Mesenchymal stem cell (in vitro differentiated cells and primary cell): ENCODE measurements around the gene SLC2A6.

ENCODE experiments used
- DNase-seq: peaks from one replicate; pipeline ENCODE4 v3.0.0-alpha.2; 2013
- H2AFZ ChIP-seq: one replicate; pipeline ENCODE4 v1.6.1; 2013; ENCODE audit warnings: low read depth, mild to moderate bottlenecking, control low read depth, inconsistent platforms, low read length, moderate library complexity
- H2AK5ac ChIP-seq: 2 replicates; pipeline ENCODE4 v1.6.1; 2013; ENCODE audit warnings: low read length, moderate library complexity, mild to moderate bottlenecking, inconsistent platforms; ENCODE audit not compliant: severe bottlenecking
- H2BK120ac ChIP-seq: one replicate; pipeline ENCODE4 v1.6.1; 2013; ENCODE audit warnings: low read depth, mild to moderate bottlenecking, inconsistent platforms, low read length, moderate library complexity
- H2BK12ac ChIP-seq, 2 experiments: one replicate each; pipeline ENCODE4 v1.6.1; 2013; ENCODE audit warnings: inconsistent platforms in 2 of 2, low read length in 2 of 2, mild to moderate bottlenecking in 2 of 2, moderate library complexity in 2 of 2, control low read depth in 1 of 2
- H2BK15ac ChIP-seq: one replicate; pipeline ENCODE4 v1.6.1; 2013; ENCODE audit warnings: mild to moderate bottlenecking, low read depth, inconsistent platforms; ENCODE audit not compliant: poor library complexity, severe bottlenecking
- H2BK5ac ChIP-seq: 2 replicates; pipeline ENCODE4 v1.6.1; 2013; ENCODE audit warnings: low read depth, mild to moderate bottlenecking, low read length, control low read depth, inconsistent platforms; ENCODE audit not compliant: poor library complexity, severe bottlenecking
- H3K14ac ChIP-seq, 2 experiments: one replicate each; pipeline ENCODE4 v1.6.1; 2013; ENCODE audit warnings: inconsistent platforms in 2 of 2, low read length in 2 of 2, control low read depth in 1 of 2, mild to moderate bottlenecking in 1 of 2, moderate library complexity in 1 of 2
- H3K18ac ChIP-seq, 2 experiments: one replicate each; pipeline ENCODE4 v1.6.1; 2013; ENCODE audit warnings: inconsistent platforms in 2 of 2, low read length in 2 of 2, control low read depth in 1 of 2, low read depth in 1 of 2, mild to moderate bottlenecking in 1 of 2
- H3K23ac ChIP-seq, 2 experiments: one replicate each; pipeline ENCODE4 v1.6.1; 2013; ENCODE audit warnings: inconsistent platforms in 2 of 2, low read length in 2 of 2, mild to moderate bottlenecking in 2 of 2, moderate library complexity in 2 of 2, control low read depth in 1 of 2
- H3K27ac ChIP-seq: 2 replicates; pipeline ENCODE4 v1.5.1; 2013; ENCODE audit warnings: mild to moderate bottlenecking, moderate library complexity, low read length, control low read depth, inconsistent platforms; ENCODE audit not compliant: poor library complexity, severe bottlenecking
- H3K27me3 ChIP-seq, 2 experiments: 2 replicates each; pipeline versions ENCODE4 v1.6.1 to v1.7.0; 2013; ENCODE audit warnings: low read length in 2 of 2, mild to moderate bottlenecking in 2 of 2, moderate library complexity in 2 of 2, control low read depth in 1 of 2, inconsistent platforms in 1 of 2; ENCODE audit not compliant: control insufficient read depth in 1 of 2, insufficient read depth in 1 of 2
- H3K36me3 ChIP-seq, 2 experiments: 2 replicates each; pipeline versions ENCODE4 v1.6.1 to v1.7.0; 2013; ENCODE audit warnings: low read length in 2 of 2, control low read depth in 1 of 2, inconsistent platforms in 1 of 2, low read depth in 1 of 2, mild to moderate bottlenecking in 1 of 2; ENCODE audit not compliant: insufficient read depth in 2 of 2, control insufficient read depth in 1 of 2
- H3K4ac ChIP-seq, 2 experiments: one replicate each; pipeline ENCODE4 v1.6.1; 2013; ENCODE audit warnings: inconsistent platforms in 2 of 2, low read length in 2 of 2, mild to moderate bottlenecking in 2 of 2, moderate library complexity in 2 of 2, control low read depth in 1 of 2, low read depth in 1 of 2
- H3K4me1 ChIP-seq: 2 replicates; pipeline ENCODE4 v1.6.1; 2013; ENCODE audit warnings: low read depth, low read length, control low read depth; ENCODE audit not compliant: control insufficient read depth, insufficient read depth
- H3K4me2 ChIP-seq: 2 replicates; pipeline ENCODE4 v1.6.1; 2013; ENCODE audit warnings: low read length, mild to moderate bottlenecking, inconsistent platforms; ENCODE audit not compliant: poor library complexity, severe bottlenecking
- H3K4me3 ChIP-seq, 2 experiments: 2 replicates each; pipeline versions ENCODE4 v1.5.1 to v1.7.0; 2013; ENCODE audit warnings: low read length in 2 of 2, mild to moderate bottlenecking in 2 of 2, control low read depth in 1 of 2, low read depth in 1 of 2; ENCODE audit not compliant: insufficient read depth in 1 of 2
- H3K79me1 ChIP-seq: replicated peaks from 2 replicates; pipeline ENCODE4 v1.6.1; 2013; ENCODE audit warnings: mild to moderate bottlenecking, control low read depth, low read length, inconsistent platforms; ENCODE audit not compliant: poor library complexity, severe bottlenecking
- H3K9ac ChIP-seq: 2 replicates; pipeline ENCODE4 v1.7.0; 2013; ENCODE audit warnings: mild to moderate bottlenecking, low read length, moderate library complexity
- H3K9me3 ChIP-seq: 2 replicates; pipeline ENCODE4 v1.7.0; 2013; ENCODE audit warnings: mild to moderate bottlenecking, low read length; ENCODE audit not compliant: control insufficient read depth
- H4K8ac ChIP-seq: one replicate; pipeline ENCODE4 v1.6.1; 2013; ENCODE audit warnings: inconsistent platforms, mild to moderate bottlenecking, low read length, moderate library complexity
- H4K91ac ChIP-seq: one replicate; pipeline ENCODE4 v1.6.1; 2013; ENCODE audit warnings: mild to moderate bottlenecking, low read length, inconsistent platforms
- WGBS: methylation state at CpG from one replicate; pipeline ENCODE4 v1.1.7; 2013; ENCODE audit warnings: mixed read lengths; 5-methylcytosine and 5-hydroxymethylcytosine counted together

SLC2A6 gene

GRCh38 chr9:133523106-133523505, 44.2 kb upstream of the SLC2A6 start:
- Histone ChIP-seq H3K4ac (no peak overlapping the region), H3K79me1 (no peaks in the 10 kb centered on the region), H2BK120ac (no peak overlapping the region), H3K9me3 (no peaks in the 10 kb centered on the region), H3K4me1 (peaks cover 23% of the 10 kb centered on the region), H3K23ac (peak overlapping the region in 1 of 2 experiments; percentile 60), H3K18ac (no peak overlapping the region), H3K4me3 (no peak overlapping the region), H3K36me3 (no peaks in the 10 kb centered on the region), H4K8ac (no peak overlapping the region), H3K4me2 (no peak overlapping the region), H3K14ac (peak overlapping the region in 1 of 2 experiments; percentile 18), H4K91ac (no peak overlapping the region), H2BK15ac (no peak overlapping the region), H2AK5ac (no peak overlapping the region), H3K27me3 (peaks cover 62 to 69% of the 10 kb centered on the region in 2 experiments), H2BK12ac (no peak overlapping the region), H2BK5ac (no peak overlapping the region), H3K9ac (no peak overlapping the region), H2AFZ (no peak overlapping the region), H3K27ac (no peak overlapping the region)
- DNase-seq, result no peak
- WGBS, result 95% methylated on average over 8 of the region's 8 CpGs

DNA sequence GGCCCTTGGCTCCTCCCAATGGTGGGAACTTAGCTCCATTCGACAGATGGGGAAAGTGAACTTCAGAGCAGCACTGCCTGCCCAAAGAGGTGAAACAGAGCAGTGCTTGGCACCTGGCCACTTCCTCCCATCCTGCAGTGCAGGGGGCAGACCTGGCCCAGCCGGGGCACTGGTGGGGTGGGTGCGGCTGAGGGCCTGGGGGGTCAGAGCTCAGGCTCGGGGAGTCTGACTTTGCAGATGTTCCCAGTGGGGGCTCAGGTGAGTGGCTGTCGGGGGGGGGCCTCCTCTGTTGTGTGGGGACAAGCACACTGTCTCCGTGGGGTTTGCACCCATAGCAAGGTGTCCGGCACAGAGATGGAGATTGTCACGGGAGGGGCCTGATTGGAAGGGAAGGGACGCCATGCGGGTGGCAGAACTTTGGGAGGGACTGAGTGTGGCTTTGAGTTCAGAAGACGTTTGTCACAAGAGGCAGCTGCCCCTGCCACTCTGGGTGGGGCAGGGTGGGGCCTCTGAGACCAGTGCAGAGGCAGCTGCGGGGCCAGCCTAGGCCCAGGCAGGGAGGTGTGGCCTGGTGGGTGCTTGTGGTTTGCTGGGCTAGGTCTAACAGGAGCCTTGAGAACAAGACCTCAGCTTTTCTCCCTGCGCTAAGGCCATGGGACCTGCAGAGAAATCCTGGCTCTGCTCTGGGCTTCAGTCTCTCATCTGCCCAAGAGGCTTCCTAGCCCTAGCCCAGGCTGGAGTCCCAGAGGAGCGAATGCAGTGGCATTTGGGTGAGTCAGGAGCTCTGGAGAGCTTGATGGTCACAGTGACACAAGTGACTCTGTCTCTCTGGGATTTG, 43.4 kb upstream of the SLC2A6 start:
- Histone ChIP-seq H2AFZ (no peak overlapping the region), H3K14ac (peak overlapping the region in 1 of 2 experiments; percentile 4), H3K4me3 (no peak overlapping the region), H3K9me3 (no peaks in the 10 kb centered on the region), H2BK120ac (no peak overlapping the region), H3K4ac (no peak overlapping the region), H2BK15ac (no peak overlapping the region), H3K23ac (no peak overlapping the region), H3K18ac (no peak overlapping the region), H4K91ac (no peak overlapping the region), H4K8ac (no peak overlapping the region), H3K36me3 (no peaks in the 10 kb centered on the region), H2BK5ac (no peak overlapping the region), H3K4me2 (no peak overlapping the region), H3K4me1 (peaks cover 15% of the 10 kb centered on the region), H2BK12ac (no peak overlapping the region), H3K27ac (no peak overlapping the region), H3K27me3 (peaks cover 61 to 62% of the 10 kb centered on the region in 2 experiments), H2AK5ac (no peak overlapping the region), H3K79me1 (no peaks in the 10 kb centered on the region), H3K9ac (no peak overlapping the region)
- no peak for DNase-seq
- WGBS, result 90% methylated on average over 14 of the region's 14 CpGs

GRCh38 chr9:133521122-133522072, 42.5 kb upstream of the SLC2A6 start:
- DNase-seq, result no peak
- Histone ChIP-seq H4K91ac (no peak overlapping the region), H4K8ac (no peak overlapping the region), H3K9me3 (no peaks in the 10 kb centered on the region), H3K18ac (no peak overlapping the region), H3K23ac (no peak overlapping the region), H3K4me1 (peaks cover 6% of the 10 kb centered on the region), H3K14ac (peak overlapping the region in 1 of 2 experiments; percentile 4), H3K4me2 (no peak overlapping the region), H2BK5ac (no peak overlapping the region), H3K9ac (no peak overlapping the region), H2AK5ac (no peak overlapping the region), H3K79me1 (no peaks in the 10 kb centered on the region), H3K4me3 (no peak overlapping the region), H3K27ac (no peak overlapping the region), H2BK15ac (no peak overlapping the region), H2BK120ac (no peak overlapping the region), H3K27me3 (peaks cover 59 to 64% of the 10 kb centered on the region in 2 experiments), H3K4ac (no peak overlapping the region), H2BK12ac (no peak overlapping the region), H3K36me3 (no peaks in the 10 kb centered on the region), H2AFZ (no peak overlapping the region)
- 89% methylated on average over 17 of the region's 21 CpGs for WGBS
